K562 (cell line): ENCODE results near the gene GGT6. TPM values are rescaled to one million over a fixed set of nuclear protein-coding genes. Genes with fewer than 3 reads are reported as not detected.

Experiments
- AFF4 ChIP-seq: sonication (generic); formaldehyde crosslinking; IDR thresholded peaks from 2 replicates; pipeline ENCODE4 v1.8.0; 2023; ENCODE audit warnings: mild to moderate bottlenecking, missing genetic modification reagents
- ARID3B ChIP-seq: fragments of 250-450 bp; sonication (Bioruptor Pico); IDR thresholded peaks from 2 replicates; pipeline ENCODE4 v1.4.0; 2020; ENCODE audit warnings: borderline replicate concordance
- BRD4 ChIP-seq: fragments of 200-600 bp; sonication (generic); IDR thresholded peaks from 2 replicates; pipeline ENCODE4 v1.6.1; 2017; ENCODE audit warnings: inconsistent platforms
- CEBPZ ChIP-seq: fragments of 150-350 bp; IDR thresholded peaks from 2 replicates; pipeline ENCODE4 v1.6.1; 2014; ENCODE audit warnings: low read depth, mild to moderate bottlenecking, low read length, borderline replicate concordance
- EP300 ChIP-seq: IDR thresholded peaks from 2 replicates; pipeline ENCODE4 v1.6.1; 2012; ENCODE audit warnings: low read length, improper control_type of control experiment
- FOS ChIP-seq: IDR thresholded peaks from 3 replicates; pipeline ENCODE4 v1.6.1; 2011; ENCODE audit not compliant: insufficient read length; ENCODE audit errors: extremely low read depth
- FOXA3 ChIP-seq, 2 experiments: fragments of 450-650 bp in 1 of 2; sonication (generic) in 1 of 2; formaldehyde crosslinking; IDR thresholded peaks in 1 of 2; conservative IDR thresholded peaks in 1 of 2; 2 replicates each; pipeline versions ENCODE4 v1.4.0 to v1.8.0; 2020 to 2022; ENCODE audit warnings: mild to moderate bottlenecking in 2 of 2, missing genetic modification reagents in 1 of 2
- GTF2E2 ChIP-seq: fragments of 200-800 bp; sonication (Bioruptor generic); IDR thresholded peaks from 2 replicates; pipeline ENCODE4 v1.6.1; 2016; ENCODE audit warnings: missing genetic modification characterization, missing compliant biosample characterization
- HOXB6 ChIP-seq: fragments of 250-450 bp; sonication (Bioruptor Pico); IDR thresholded peaks from 2 replicates; pipeline ENCODE4 v1.5.1; 2022; ENCODE audit warnings: mild to moderate bottlenecking, borderline replicate concordance
- MEF2D ChIP-seq: conservative IDR thresholded peaks from 2 replicates; pipeline ENCODE4 v1.6.1; 2016; ENCODE audit warnings: low read depth, missing genetic modification characterization, missing compliant biosample characterization
- MIER1 ChIP-seq: fragments of 450-650 bp; IDR thresholded peaks from 2 replicates; pipeline ENCODE4 v1.6.1; 2016; ENCODE audit warnings: antibody characterized with exemption, mild to moderate bottlenecking, low read depth
- NCOA1 ChIP-seq: fragments of 450-650 bp; IDR thresholded peaks from 2 replicates; pipeline ENCODE4 v1.6.1; 2016; ENCODE audit warnings: low read depth
- SETDB1 ChIP-seq: IDR thresholded peaks from one replicate; pipeline ENCODE4 v1.6.1; 2012; ENCODE audit warnings: low read length, control low read depth, inconsistent platforms
- ZBTB8A ChIP-seq: fragments of 450-650 bp; IDR thresholded peaks from 2 replicates; pipeline ENCODE4 v1.6.1; 2018; ENCODE audit warnings: mild to moderate bottlenecking, moderate library complexity; ENCODE audit not compliant: partially characterized antibody
- ZKSCAN8 ChIP-seq: fragments of 200-800 bp; sonication (Bioruptor generic); IDR thresholded peaks from 2 replicates; pipeline ENCODE4 v1.6.1; 2016; ENCODE audit warnings: missing genetic modification characterization, missing compliant biosample characterization
- ZNF174 ChIP-seq: fragments of 250-450 bp; sonication (Bioruptor Pico); IDR thresholded peaks from 2 replicates; pipeline ENCODE4 v1.4.0; 2020; ENCODE audit warnings: mild to moderate bottlenecking
- ZNF212 ChIP-seq: fragments of 450-650 bp; formaldehyde crosslinking; IDR thresholded peaks from 2 replicates; pipeline ENCODE4 v1.4.0; 2020; ENCODE audit warnings: mild to moderate bottlenecking
- ZNF561 ChIP-seq: fragments of 450-650 bp; formaldehyde crosslinking; conservative IDR thresholded peaks from 2 replicates; pipeline ENCODE4 v1.4.0; 2020; ENCODE audit warnings: mild to moderate bottlenecking, moderate library complexity
- ZNF695 ChIP-seq: fragments of 450-650 bp; formaldehyde crosslinking; IDR thresholded peaks from 2 replicates; pipeline ENCODE4 v1.4.0; 2020; ENCODE audit warnings: mild to moderate bottlenecking, moderate library complexity
- ZSCAN29 ChIP-seq: fragments of 450-650 bp; IDR thresholded peaks from 2 replicates; pipeline ENCODE4 v1.6.1; 2017
- polyA plus RNA-seq, 8 experiments: library from polyadenylated mRNA; depleted of rRNA in 4 of 8; stranded (reverse) in 5 of 8; unstranded in 3 of 8; fragments of >200 nt; fragmentation: Nextera tagmentation in 2 of 8; fragmentation: Illumina TruSeq in 1 of 8; extraction: Ambion mirVana in 2 of 8; extraction: Trizol in 1 of 8; gene quantifications; 2 replicates each; pipeline versions ENCODE4 v1.2.1 to v1.2.3, GENCODE V29; 2011 to 2014; ENCODE audit warnings: inconsistent platforms in 1 of 8, missing spikeins in 1 of 8
- total RNA-seq, 7 experiments: library from RNA; depleted of rRNA in 6 of 7; stranded (reverse); fragments of >200 nt in 6 of 7; fragmentation: Illumina TruSeq in 2 of 7; extraction: Trizol in 2 of 7; gene quantifications; 2 replicates each; pipeline versions ENCODE4 v1.2.1 to v1.2.3, GENCODE V29; 2011 to 2021; ENCODE audit warnings: low replicate concordance in 1 of 7

The GGT6 gene
- total and polyA plus RNA-seq, 9 of the 15 experiments (the other 6 are each of a cell fraction or from before 2014, with no cell fraction given) = 0.09 TPM; not detected in 8

GRCh38 chr17:4554997-4555799 is 5.2 kb downstream of the GGT6 start, which contains the start of gene MYBBP1A (continued):
- TF ChIP-seq FOXA3 (CRISPR knock-in tag; conservative IDR thresholded peaks at IDR 0.05 in 1 of 2, IDR thresholded peaks at IDR 0.05 in 1 of 2) (no peak), ZSCAN29 (no peak), CEBPZ (no peak), ZBTB8A (no peak), SETDB1 (no peak), NCOA1 (peak; percentile 58; the same call in 1 of the 2 replicates), BRD4 (no peak), ZNF212 (CRISPR knock-in tag) (no peak), GTF2E2 (tag) (0 out of 2 replicates have a peak, but pooled peaks have one; percentile 63), ZNF174 (CRISPR knock-in tag) (no peak), HOXB6 (CRISPR knock-in tag) (no peak), ARID3B (CRISPR knock-in tag) (no peak), ZNF561 (no peak), MEF2D (tag) (no peak), MIER1 (no peak), ZKSCAN8 (no peak), ZNF695 (no peak), FOS (no peak), EP300 (no peak; the same call in 1 of the 2 replicates), AFF4 (CRISPR knock-in tag) (peak; percentile 67; the same call in 1 of the 2 replicates)
